Effector memory CD4-positive, alpha-beta T cell (primary cell): ENCODE measurements around the gene OR10A6.

Experiments
- DNase-seq, 3 donors: peaks; one replicate each; pipeline ENCODE4 v3.0.0-alpha.2; 2020
- H3K27ac ChIP-seq: 2 replicates; pipeline ENCODE4 v1.7.0; 2013; ENCODE audit warnings: mild to moderate bottlenecking, low read length, moderate library complexity; ENCODE audit not compliant: insufficient read depth, poor library complexity, severe bottlenecking
- H3K27me3 ChIP-seq: replicated peaks from 2 replicates; pipeline ENCODE4 v1.7.0; 2013; ENCODE audit warnings: mild to moderate bottlenecking, low read length; ENCODE audit not compliant: insufficient read depth, control insufficient read depth, poor library complexity, severe bottlenecking
- H3K36me3 ChIP-seq: 2 replicates; pipeline ENCODE4 v1.7.0; 2013; ENCODE audit warnings: mild to moderate bottlenecking, low read length, moderate library complexity; ENCODE audit not compliant: control insufficient read depth, insufficient read depth
- H3K4me1 ChIP-seq: 2 replicates; pipeline ENCODE4 v1.7.0; 2013; ENCODE audit warnings: low read length, mild to moderate bottlenecking; ENCODE audit not compliant: control insufficient read depth, insufficient read depth, poor library complexity, severe bottlenecking
- H3K4me3 ChIP-seq: 2 replicates; pipeline ENCODE4 v1.7.0; 2013; ENCODE audit warnings: low read length, low read depth, mild to moderate bottlenecking; ENCODE audit not compliant: insufficient read depth, poor library complexity, severe bottlenecking
- H3K9me3 ChIP-seq: 2 replicates; pipeline ENCODE4 v1.7.0; 2013; ENCODE audit warnings: mild to moderate bottlenecking, low read length, moderate library complexity; ENCODE audit not compliant: control insufficient read depth

OR10A6 gene

DNA sequence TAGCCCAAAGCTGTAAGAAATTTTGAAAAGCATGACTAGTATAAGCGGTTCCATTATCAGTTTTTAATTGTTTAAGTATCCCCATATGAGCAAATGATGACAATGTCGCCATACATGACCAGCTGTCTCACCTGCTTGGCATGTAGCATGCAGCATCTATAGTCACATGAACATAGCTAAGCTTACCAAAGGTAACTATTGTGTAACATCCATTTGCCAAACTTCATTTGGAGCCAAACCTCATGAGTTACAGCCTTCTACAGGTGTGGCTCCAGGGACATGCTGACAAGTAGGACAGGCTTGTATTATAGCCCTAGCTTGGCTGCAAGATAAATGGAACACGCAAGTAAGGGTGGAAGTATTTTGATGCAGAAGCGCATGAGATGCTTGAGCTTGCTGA is 30.4 kb downstream of the OR10A6 start:
- Histone ChIP-seq H3K27ac (no peak overlapping the region), H3K4me3 (no peak overlapping the region), H3K36me3 (no peaks in the 10 kb centered on the region), H3K9me3 (peaks cover 3% of the 10 kb centered on the region), H3K27me3 (no peaks in the 10 kb centered on the region), H3K4me1 (no peaks in the 10 kb centered on the region)
- DNase-seq: no peak

DNA sequence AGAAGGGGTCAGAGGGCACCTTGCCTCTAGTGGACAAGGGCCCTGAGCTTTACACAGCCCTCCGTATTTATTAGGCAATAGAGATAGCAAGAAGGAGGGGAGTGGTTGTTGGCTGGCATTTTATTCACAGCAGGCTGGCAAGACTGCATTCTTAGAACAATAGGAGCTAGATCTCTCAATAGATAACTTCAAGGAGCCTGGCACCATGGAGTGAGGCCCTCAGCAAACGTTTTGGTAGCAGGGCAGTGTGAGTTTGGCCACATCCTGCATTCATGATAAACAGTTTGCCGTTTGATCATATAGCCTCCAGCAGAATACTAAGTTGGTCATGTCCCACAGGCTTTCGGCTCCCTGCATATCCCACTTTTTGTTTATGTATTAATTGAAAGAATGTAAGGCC is 31.6 kb downstream of the OR10A6 start:
- H3K36me3 ChIP-seq: no peaks in the 10 kb centered on the region
- DNase-seq: no peak
- H3K4me1 ChIP-seq: no peaks in the 10 kb centered on the region
- no peaks in the 10 kb centered on the region for H3K27me3 ChIP-seq
- H3K27ac ChIP-seq: no peak overlapping the region
- no peak overlapping the region for H3K4me3 ChIP-seq
- peaks cover 3% of the 10 kb centered on the region for H3K9me3 ChIP-seq

DNA sequence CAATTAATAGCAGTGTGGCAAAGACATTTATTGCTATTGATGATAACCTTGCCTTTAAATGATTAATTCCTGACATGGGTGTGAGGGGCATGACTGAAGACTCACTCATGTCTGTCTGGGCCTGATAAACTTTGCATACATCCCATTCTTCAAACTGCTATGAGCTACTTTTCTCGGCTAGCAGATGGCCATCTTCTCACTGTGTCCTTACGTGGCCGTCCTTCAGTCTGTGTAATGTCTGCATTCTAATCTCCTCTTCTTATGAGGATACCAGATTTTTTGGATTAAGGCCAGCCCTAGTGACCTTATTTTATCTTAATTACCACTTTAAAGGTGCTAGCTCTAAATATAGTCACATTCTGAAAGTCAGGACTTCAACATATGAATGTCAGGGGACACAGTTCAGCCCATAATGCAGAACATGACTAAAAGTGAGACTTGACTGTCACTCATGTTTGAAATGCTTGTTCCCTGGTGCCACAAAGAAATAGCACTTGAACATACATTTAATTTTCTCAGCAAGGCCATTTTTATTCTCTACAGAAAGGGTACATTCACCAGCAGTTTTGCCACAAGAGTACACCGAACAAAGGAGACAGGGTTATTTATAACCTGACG is 32.3 kb downstream of the OR10A6 start:
- H3K4me3 ChIP-seq: no peak overlapping the region
- no peaks in the 10 kb centered on the region for H3K36me3 ChIP-seq
- no peak overlapping the region for H3K27ac ChIP-seq
- no peaks in the 10 kb centered on the region for H3K4me1 ChIP-seq
- no peaks in the 10 kb centered on the region for H3K27me3 ChIP-seq
- peaks cover 3% of the 10 kb centered on the region for H3K9me3 ChIP-seq
- DNase-seq: no peak

DNA sequence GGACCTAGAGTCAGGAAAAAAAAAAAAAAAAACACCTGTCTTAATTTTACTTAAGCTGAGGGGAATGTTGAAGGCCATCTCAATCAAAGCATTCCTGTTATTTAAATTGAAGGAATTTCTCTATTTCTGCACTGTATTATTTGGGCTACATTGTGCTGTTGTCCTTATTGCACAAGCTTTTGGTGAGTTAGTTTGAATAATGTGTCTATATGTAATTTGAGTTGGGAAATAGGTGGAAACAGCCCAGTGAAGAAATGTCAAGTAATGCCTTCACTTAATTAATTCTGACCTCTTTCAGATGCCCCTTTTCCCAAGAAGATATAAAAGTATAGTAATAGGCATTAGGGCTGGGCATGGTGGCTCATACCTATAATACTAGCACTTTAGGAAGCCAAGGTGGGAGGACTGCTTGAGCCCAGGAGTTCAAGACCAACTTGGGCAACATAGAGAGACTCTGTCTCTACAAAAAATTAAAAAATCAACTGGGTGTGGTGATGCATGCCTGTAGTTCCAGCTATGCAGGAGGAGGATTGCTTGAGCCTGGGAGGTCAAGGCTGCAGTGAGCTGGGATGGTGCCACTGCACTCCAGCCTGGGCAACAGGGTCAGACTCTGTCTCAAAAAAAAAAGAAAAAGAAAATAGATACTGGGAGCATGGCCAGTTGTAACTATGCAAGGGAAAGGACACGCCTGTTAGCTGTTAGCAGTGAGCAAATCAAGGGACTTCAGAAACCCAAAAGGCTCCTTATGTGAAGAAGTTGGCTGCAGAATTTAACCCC is 34.9 kb downstream of the OR10A6 start:
- Histone ChIP-seq H3K27me3 (no peaks in the 10 kb centered on the region), H3K27ac (no peak overlapping the region), H3K36me3 (no peaks in the 10 kb centered on the region), H3K4me3 (no peak overlapping the region), H3K4me1 (no peaks in the 10 kb centered on the region), H3K9me3 (peaks cover 3% of the 10 kb centered on the region)
- no peak for DNase-seq

DNA sequence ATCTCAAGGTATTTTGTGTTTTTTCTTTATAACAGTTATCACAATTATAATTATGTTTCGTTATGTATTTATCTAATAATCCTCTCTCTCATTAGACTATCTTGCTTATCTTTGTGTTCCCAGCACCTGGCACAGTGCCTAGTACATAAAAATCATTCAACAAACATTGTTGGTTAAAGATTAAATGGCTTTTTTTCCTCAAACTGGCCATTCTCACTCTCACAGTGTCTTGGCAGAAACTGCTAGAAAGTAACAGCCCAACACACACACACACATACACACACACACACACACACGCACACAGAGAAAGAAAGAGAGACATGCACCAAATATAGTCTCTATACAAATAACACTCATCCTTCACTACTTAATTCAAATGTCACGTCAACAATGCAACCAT is 36.8 kb downstream of the OR10A6 start:
- no peak overlapping the region for H3K4me3 ChIP-seq

DNA sequence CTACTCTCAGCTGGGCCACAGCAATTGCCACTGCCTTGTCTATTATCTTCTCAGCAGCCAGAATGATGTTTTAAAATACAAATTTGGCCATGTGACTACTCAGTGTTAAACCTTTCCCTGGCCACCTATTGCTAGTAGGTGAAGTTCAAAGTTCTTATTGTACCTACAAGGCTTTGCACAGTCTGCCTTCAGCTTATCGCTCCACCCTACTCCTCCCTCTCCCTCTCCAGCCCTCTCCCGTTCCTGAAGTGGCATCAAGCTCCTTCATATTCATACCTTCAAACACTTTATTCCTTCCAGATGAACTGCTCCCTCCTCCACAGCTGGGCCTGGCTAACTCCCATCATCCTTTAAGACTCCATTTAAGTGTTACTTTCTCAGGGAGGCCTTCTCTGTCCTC is 37.3 kb downstream of the OR10A6 start:
- Histone ChIP-seq H3K36me3 (no peaks in the 10 kb centered on the region), H3K4me3 (no peak overlapping the region), H3K27me3 (no peaks in the 10 kb centered on the region), H3K4me1 (no peaks in the 10 kb centered on the region), H3K27ac (no peak overlapping the region), H3K9me3 (no peaks in the 10 kb centered on the region)
- DNase-seq: no peak

More for the DNA sequence above, 36.8 kb downstream of the OR10A6 start:
- H3K4me1 ChIP-seq: no peaks in the 10 kb centered on the region
- no peaks in the 10 kb centered on the region for H3K27me3 ChIP-seq
- no peaks in the 10 kb centered on the region for H3K36me3 ChIP-seq
- peaks cover under 1% of the 10 kb centered on the region for H3K9me3 ChIP-seq
- no peak overlapping the region for H3K27ac ChIP-seq
- no peak for DNase-seq

DNA sequence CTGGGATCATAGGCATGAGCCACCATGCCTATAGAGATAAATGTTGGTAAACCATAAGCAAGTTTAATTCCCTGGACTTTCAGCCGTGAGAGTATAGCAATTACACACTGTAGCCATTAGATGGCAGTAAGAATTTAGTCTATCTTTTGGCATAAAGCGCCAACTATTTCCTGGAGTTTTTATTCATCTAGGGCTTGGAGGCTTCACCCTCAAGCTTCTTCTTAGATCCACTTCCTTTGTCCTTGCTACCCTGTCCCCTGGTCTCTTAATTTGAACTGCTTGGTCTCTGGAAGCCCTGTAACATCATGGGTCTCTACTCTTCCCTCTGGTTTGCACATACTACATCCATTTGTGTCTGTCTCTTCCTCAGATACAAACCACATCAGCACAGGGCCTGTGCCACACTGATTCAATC is 38.2 kb downstream of the OR10A6 start:
- no peak for DNase-seq
- Histone ChIP-seq H3K4me1 (no peaks in the 10 kb centered on the region), H3K36me3 (no peaks in the 10 kb centered on the region), H3K27ac (no peak overlapping the region), H3K9me3 (no peaks in the 10 kb centered on the region), H3K27me3 (no peaks in the 10 kb centered on the region), H3K4me3 (no peak overlapping the region)

DNA sequence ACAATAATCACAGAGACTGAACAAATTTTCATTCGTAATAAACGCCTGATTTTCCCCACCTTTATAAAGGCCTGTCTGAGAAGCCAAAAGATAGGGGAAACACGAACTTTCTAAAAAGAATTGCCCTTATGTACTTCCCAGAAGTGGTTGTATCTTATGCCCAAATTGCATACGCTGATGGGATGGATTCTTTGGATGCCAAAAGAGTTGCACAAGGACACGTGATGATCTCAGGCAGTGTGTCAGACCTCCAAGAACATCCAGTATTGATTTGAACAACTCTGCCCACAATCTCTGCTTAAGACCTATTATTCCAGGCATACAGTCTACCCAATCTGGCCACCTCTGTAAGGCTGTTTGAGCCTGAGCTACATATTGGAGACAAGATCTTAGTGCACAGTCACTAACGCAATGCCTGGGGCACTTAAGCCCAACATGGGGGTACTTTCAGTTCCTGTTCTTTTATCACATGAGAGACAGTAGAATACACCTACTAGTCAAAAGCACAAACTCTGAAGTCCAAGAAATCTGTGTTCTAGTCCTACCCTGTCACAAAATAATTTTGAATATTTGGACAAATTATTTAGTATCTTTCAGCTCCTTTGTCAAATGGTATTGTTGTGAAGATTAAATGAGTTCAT is 38.9 kb downstream of the OR10A6 start:
- H3K4me1 ChIP-seq: no peaks in the 10 kb centered on the region
- H3K27me3 ChIP-seq: no peaks in the 10 kb centered on the region
- DNase-seq: no peak
- no peak overlapping the region for H3K27ac ChIP-seq
- H3K9me3 ChIP-seq: no peaks in the 10 kb centered on the region
- no peaks in the 10 kb centered on the region for H3K36me3 ChIP-seq
- H3K4me3 ChIP-seq: no peak overlapping the region

DNA sequence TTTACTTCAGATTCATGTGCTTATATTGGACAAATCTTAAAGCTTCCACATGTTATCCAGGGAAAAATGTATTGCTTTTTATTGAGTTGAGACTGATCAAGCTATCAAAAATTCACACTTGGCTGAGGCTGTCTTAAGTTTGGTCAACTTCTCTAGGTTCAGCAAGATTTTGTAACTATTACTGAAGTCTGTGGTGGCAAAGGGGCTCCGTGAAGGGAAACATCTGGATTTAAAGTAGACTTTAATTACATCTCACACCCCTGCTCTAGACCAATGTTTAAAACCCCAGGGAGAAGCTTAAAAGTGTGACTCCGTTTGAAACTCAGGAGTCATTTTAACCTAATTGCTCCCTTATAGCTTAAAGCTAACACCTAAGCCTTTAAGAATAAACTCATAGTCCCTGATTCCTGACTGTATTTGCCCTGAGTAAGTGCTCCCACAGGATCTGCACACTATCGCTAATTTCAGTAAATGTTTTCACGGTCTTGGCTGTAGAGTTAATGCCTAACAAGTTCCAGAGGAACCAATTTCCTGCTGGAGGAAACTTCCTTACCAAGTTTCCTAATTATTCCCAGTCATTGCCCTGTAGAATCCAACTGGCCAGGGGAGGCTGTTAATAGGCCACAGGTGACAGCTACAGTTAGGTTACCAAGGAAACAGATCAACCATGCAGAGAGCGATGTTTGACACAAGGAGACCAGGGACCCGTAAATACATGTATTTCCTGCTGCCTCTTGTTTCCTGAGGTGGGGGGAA is 40.5 kb downstream of the OR10A6 start:
- DNase-seq: no peak
- no peak overlapping the region for H3K27ac ChIP-seq
- no peaks in the 10 kb centered on the region for H3K4me1 ChIP-seq

More for the DNA sequence above, 40.5 kb downstream of the OR10A6 start:
- Histone ChIP-seq H3K36me3 (no peaks in the 10 kb centered on the region), H3K9me3 (no peaks in the 10 kb centered on the region), H3K27me3 (no peaks in the 10 kb centered on the region), H3K4me3 (no peak overlapping the region)
